ENCODE results near the gene UGT1A4. TPM values are rescaled to one million over a fixed set of nuclear protein-coding genes. Genes with fewer than 3 reads are reported as not detected.

UGT1A4 gene
- total and polyA plus RNA-seq, 4 donors = not detected

DNA sequence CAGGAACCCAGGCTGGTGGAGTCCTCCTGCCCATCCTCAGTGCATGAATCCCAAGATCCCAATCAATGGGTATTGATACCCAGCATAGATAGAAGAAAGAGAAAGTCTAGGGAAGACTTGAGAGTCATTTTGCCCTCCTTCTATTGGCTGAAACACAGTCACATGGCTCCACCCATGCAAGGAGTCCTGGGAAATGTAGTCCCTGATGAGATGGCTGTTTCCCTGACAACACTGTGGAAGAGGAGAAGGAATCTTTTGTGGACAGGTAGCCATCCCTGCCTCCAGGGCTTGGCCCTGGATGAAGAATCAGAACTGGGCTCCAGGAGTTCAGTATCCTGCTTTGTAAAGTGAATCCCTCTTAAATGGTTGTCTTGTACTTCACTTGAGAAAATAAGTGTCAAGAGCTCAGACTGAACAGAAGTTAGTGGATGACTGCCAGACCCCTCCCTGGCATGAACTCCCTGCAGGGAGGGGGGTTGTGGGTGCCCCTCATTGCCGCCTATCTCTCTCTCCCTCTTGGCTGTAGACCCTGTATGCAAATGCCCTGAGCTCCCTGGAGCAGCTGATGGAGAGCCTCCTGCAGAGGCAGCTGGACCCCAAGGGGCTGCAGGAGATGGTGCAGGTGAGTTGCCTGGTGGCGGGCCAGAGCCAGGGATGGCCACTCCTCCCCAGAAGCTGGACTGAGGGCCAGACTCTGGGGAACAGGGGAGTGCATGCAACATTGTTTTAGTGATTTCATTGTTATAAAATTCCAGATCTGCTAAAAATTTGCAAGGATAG is 95.7 kb downstream of the UGT1A4 start:
- DNase-seq (ENCODE audit: low read depth in 4 of 6, low spot score in 6 of 6) = peak in 2 of 6 donors; percentile 16 to 89
- peaks cover 5% of the 10 kb centered on the region for H3K4me1 ChIP-seq (ENCODE audit: control insufficient read depth, insufficient read depth, low read length)
- H3K27ac ChIP-seq (ENCODE audit: low read depth, low read length) = no peak overlapping the region
- no peak overlapping the region for H3K4me3 ChIP-seq (ENCODE audit: low read depth, low read length)
- no peaks in the 10 kb centered on the region for H3K36me3 ChIP-seq (ENCODE audit: control insufficient read depth, insufficient read depth, low read length)
- whole genome bisulfite sequencing (ENCODE audit: insufficient coverage) = 52% methylated on average over 2 of the region's 2 CpGs
- no peaks in the 10 kb centered on the region for H3K27me3 ChIP-seq (ENCODE audit: control insufficient read depth, insufficient read depth, low read length)
- H3K9me3 ChIP-seq (ENCODE audit: control insufficient read depth, insufficient read depth, low read length) = no peaks in the 10 kb centered on the region

DNA sequence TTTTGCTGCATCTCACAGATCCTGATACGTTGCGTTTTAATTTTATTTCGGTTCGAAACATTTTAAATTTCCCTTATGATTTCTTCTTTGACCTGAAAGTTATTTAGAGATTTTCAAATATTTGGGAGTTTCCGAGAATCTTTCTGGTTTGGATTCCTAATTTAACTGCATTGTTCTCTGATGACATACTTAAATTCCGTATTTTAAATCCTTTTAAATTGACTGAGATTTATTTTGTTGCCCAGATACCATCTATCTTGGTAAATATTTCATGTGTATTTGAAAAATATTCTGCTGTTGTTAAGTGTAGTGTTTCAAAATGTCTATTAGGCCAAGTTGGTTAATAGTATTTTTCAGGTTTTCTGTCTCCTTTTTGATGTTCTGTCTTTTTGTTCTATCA is 97.3 kb downstream of the UGT1A4 start:
- H3K27me3 ChIP-seq (ENCODE audit: control insufficient read depth, insufficient read depth, low read length) = no peaks in the 10 kb centered on the region
- WGBS (ENCODE audit: insufficient coverage) = no CpG with 5 or more reads among the region's 6 CpGs
- no peaks in the 10 kb centered on the region for H3K9me3 ChIP-seq (ENCODE audit: control insufficient read depth, insufficient read depth, low read length)
- peaks cover 5% of the 10 kb centered on the region for H3K4me1 ChIP-seq (ENCODE audit: control insufficient read depth, insufficient read depth, low read length)
- H3K36me3 ChIP-seq (ENCODE audit: control insufficient read depth, insufficient read depth, low read length) = no peaks in the 10 kb centered on the region
- no peak for DNase-seq (ENCODE audit: low read depth in 4 of 6, low spot score in 6 of 6)
- H3K27ac ChIP-seq (ENCODE audit: low read depth, low read length) = no peak overlapping the region
- no peak overlapping the region for H3K4me3 ChIP-seq (ENCODE audit: low read depth, low read length)

- peaks cover 5% of the 10 kb centered on the region for H3K4me1 ChIP-seq (ENCODE audit: control insufficient read depth, insufficient read depth, low read length)
- H3K36me3 ChIP-seq (ENCODE audit: control insufficient read depth, insufficient read depth, low read length) = no peaks in the 10 kb centered on the region
- no peaks in the 10 kb centered on the region for H3K9me3 ChIP-seq (ENCODE audit: control insufficient read depth, insufficient read depth, low read length)
- WGBS (ENCODE audit: insufficient coverage) = 0% methylated on average over 1 of the region's 2 CpGs
- no peaks in the 10 kb centered on the region for H3K27me3 ChIP-seq (ENCODE audit: control insufficient read depth, insufficient read depth, low read length)
- peak in 2 of 6 donors; percentile 24 to 34 for DNase-seq (ENCODE audit: low read depth in 4 of 6, low spot score in 6 of 6)
- H3K4me3 ChIP-seq (ENCODE audit: low read depth, low read length) = no peak overlapping the region
- H3K27ac ChIP-seq (ENCODE audit: low read depth, low read length) = no peak overlapping the region
Observed at GRCh38 chr2:233816334-233816733, 97.8 kb downstream of the UGT1A4 start.

DNA sequence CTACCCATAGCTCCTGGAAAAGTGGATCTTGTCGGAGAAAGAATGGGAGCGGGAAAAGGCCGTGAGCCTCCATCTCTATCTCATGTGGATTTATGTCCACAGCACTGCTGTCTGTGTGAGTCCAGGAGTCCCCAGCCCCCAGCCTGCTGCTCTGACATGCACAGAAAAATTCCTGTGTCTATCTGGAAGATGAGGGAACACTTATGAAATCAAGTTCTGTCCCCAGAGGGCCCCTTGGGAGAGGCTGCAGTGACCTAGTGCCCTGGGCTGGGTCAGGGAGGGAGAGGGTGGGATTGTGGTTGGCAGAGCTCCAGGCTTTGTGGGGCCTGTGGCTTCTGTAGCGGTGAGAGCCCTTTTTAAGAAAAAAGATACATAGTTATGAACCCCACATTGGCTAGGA is 98.2 kb downstream of the UGT1A4 start:
- Histone ChIP-seq H3K4me1 (ENCODE audit: control insufficient read depth, insufficient read depth, low read length) (peaks cover 5% of the 10 kb centered on the region), H3K27me3 (ENCODE audit: control insufficient read depth, insufficient read depth, low read length) (no peaks in the 10 kb centered on the region), H3K4me3 (ENCODE audit: low read depth, low read length) (no peak overlapping the region), H3K36me3 (ENCODE audit: control insufficient read depth, insufficient read depth, low read length) (no peaks in the 10 kb centered on the region), H3K27ac (ENCODE audit: low read depth, low read length) (no peak overlapping the region), H3K9me3 (ENCODE audit: control insufficient read depth, insufficient read depth, low read length) (no peaks in the 10 kb centered on the region)
- WGBS (ENCODE audit: insufficient coverage) = 94% methylated on average over 3 of the region's 4 CpGs
- no peak for DNase-seq (ENCODE audit: low read depth in 4 of 6, low spot score in 6 of 6)

DNA sequence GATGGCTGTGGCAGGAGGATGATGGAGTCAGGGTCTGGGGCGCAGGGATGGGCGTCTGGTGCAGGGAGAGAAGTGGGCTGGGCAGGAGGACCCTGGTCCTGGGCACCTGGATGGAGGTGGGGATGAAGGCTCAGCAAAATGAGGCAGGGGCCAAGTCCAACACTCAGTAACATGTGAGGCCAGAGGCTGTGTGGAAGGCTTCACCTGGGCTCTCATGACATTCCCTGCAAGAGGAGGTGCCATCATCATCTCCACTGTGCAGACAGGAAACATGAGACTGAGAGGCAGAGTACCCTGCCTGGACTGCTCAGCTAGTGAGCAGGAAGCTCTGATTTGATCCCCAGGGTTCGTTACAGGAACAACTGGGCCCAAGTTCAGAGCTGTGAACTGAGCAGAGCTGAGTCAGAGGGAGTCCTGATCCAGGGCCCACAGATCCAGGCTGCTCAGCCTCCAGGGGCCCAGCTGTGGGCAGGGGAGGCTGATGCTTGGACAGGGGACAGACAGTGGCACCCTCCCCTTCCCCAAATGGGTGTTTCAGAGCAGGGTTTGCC is 98.9 kb downstream of the UGT1A4 start:
- Histone ChIP-seq H3K4me3 (ENCODE audit: low read depth, low read length) (no peak overlapping the region), H3K27me3 (ENCODE audit: control insufficient read depth, insufficient read depth, low read length) (no peaks in the 10 kb centered on the region), H3K4me1 (ENCODE audit: control insufficient read depth, insufficient read depth, low read length) (peaks cover 5% of the 10 kb centered on the region), H3K9me3 (ENCODE audit: control insufficient read depth, insufficient read depth, low read length) (no peaks in the 10 kb centered on the region), H3K36me3 (ENCODE audit: control insufficient read depth, insufficient read depth, low read length) (no peaks in the 10 kb centered on the region), H3K27ac (ENCODE audit: low read depth, low read length) (no peak overlapping the region)
- WGBS (ENCODE audit: insufficient coverage) = 87% methylated on average over 3 of the region's 3 CpGs
- no peak for DNase-seq (ENCODE audit: low read depth in 4 of 6, low spot score in 6 of 6)

GRCh38 chr2:233817995-233818638 is 99.6 kb downstream of the UGT1A4 start:
- DNase-seq (ENCODE audit: low read depth in 4 of 6, low spot score in 6 of 6) = no peak
- H3K9me3 ChIP-seq (ENCODE audit: control insufficient read depth, insufficient read depth, low read length) = no peaks in the 10 kb centered on the region
- no peak overlapping the region for H3K27ac ChIP-seq (ENCODE audit: low read depth, low read length)

DNA sequence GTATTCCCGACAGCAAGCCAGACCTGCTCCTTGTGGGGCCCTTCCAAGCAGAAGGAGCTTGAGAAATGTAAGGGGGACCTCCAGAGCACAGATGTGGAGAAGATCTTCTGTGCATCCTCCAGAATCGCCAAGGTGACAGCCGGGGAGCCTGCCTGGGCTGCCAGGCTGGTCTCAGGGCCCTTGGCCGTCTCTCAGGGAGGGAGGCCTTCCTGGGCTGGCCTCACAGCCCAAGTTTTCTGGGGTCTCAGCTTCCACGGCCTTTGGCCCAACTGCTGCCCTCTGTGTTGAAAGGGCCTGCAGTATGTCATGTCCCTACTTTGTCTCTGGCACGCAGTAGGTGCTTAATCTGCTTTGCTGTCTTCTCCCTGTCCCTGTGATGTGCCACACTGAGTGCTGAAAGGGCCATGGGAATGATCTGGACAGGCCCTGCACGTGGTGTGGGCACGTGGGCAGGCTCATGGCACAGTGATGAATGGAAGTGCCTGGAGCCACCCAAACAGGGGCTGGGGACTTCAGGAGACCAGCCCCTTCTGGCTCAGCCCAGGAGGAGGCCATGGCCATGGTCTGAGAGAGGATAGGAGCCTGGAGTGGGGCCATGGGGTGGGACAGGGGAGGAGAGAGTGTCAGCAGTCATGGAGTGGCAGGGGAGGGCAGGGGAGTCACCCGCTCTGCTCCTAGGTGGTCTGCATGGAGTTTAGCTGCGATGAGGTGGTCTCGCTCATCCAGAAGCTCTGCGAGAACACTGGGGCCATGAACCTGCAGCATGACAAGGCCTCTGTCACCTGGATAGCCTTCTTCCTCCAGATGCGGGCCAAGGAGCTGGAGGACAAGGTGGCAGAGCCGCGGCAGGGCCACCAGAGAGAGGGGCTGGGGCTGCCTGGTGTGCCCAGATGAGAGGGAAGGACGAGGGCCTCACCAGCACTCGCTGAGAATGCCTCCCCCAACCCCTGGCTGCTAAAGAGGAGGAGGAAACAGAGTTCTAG is 100.4 kb downstream of the UGT1A4 start:
- peaks cover 5% of the 10 kb centered on the region for H3K4me1 ChIP-seq (ENCODE audit: control insufficient read depth, insufficient read depth, low read length)
- no peaks in the 10 kb centered on the region for H3K36me3 ChIP-seq (ENCODE audit: control insufficient read depth, insufficient read depth, low read length)
- WGBS (ENCODE audit: insufficient coverage) = 81% methylated on average over 12 of the region's 17 CpGs
- H3K27me3 ChIP-seq (ENCODE audit: control insufficient read depth, insufficient read depth, low read length) = no peaks in the 10 kb centered on the region
- no peaks in the 10 kb centered on the region for H3K9me3 ChIP-seq (ENCODE audit: control insufficient read depth, insufficient read depth, low read length)
- DNase-seq (ENCODE audit: low read depth in 4 of 6, low spot score in 6 of 6) = no peak
- H3K27ac ChIP-seq (ENCODE audit: low read depth, low read length) = no peak overlapping the region
- no peak overlapping the region for H3K4me3 ChIP-seq (ENCODE audit: low read depth, low read length)

More at GRCh38 chr2:233817995-233818638, 99.6 kb downstream of the UGT1A4 start:
- 94% methylated on average over 11 of the region's 11 CpGs for WGBS (ENCODE audit: insufficient coverage)
- Histone ChIP-seq H3K4me1 (ENCODE audit: control insufficient read depth, insufficient read depth, low read length) (peaks cover 5% of the 10 kb centered on the region), H3K27me3 (ENCODE audit: control insufficient read depth, insufficient read depth, low read length) (no peaks in the 10 kb centered on the region), H3K4me3 (ENCODE audit: low read depth, low read length) (no peak overlapping the region), H3K36me3 (ENCODE audit: control insufficient read depth, insufficient read depth, low read length) (no peaks in the 10 kb centered on the region)

DNA sequence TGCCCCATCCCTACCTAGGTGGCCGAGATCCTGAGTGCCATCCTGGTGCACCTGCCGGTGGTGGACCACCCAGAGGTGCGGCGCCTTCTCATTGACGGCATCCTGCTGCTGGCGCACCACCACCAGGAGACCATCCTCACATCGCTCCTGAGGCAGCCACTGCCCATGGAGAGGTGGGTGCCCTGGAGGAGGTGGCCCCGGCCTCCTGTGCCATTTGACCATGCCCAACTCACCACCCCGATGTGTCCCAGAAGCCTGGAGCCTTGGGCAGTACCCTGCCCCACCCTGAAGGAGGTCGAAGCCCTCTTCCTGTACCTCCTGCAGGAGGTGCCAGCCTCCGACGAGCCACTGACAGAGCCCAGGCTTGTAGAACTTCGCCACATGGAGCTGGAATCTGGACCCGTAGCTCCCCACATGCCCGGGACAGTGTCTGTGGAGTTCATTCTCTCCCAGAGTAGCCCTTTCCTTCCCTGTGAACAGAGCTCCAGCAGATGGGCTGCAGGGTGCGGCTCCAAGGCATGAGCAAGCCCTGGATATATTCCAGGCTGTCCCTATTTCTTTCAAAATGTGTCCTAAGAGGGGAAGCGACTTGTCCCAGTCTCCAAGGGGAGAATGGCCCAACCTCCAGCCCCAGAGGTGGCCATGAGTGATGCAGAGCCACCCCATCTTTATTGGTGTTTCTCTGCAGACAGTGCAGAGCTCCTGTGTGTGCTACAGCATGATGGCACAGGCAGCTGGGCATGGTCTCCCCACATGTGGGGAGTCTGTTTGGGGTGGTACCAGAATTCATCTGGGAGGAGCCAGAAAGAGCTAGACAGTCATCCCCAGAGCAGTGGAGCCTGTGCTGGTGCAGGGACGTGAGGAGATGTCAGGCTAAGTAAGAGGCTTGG is 101.6 kb downstream of the UGT1A4 start:
- H3K9me3 ChIP-seq (ENCODE audit: control insufficient read depth, insufficient read depth, low read length) = no peaks in the 10 kb centered on the region
- H3K4me3 ChIP-seq (ENCODE audit: low read depth, low read length) = no peak overlapping the region
- H3K27me3 ChIP-seq (ENCODE audit: control insufficient read depth, insufficient read depth, low read length) = no peaks in the 10 kb centered on the region
- DNase-seq (ENCODE audit: low read depth in 4 of 6, low spot score in 6 of 6) = no peak
- no peak overlapping the region for H3K27ac ChIP-seq (ENCODE audit: low read depth, low read length)
- WGBS (ENCODE audit: insufficient coverage) = 90% methylated on average over 16 of the region's 18 CpGs
- no peaks in the 10 kb centered on the region for H3K36me3 ChIP-seq (ENCODE audit: control insufficient read depth, insufficient read depth, low read length)
- H3K4me1 ChIP-seq (ENCODE audit: control insufficient read depth, insufficient read depth, low read length) = peaks cover 5% of the 10 kb centered on the region

Measured in spinal cord (tissue), 10 donors.